AG10803 (cell line): ENCODE data around the gene RAET1L.
"Not testable (repeated sequence)": the region's sequence is repeated elsewhere in the genome, so short reads cannot be mapped to it uniquely, and the experiment has no call there.

Experiments used
- DNase-seq: peaks from one replicate; pipeline ENCODE4 v3.0.0; 2010; ENCODE audit warnings: low read depth
- H3K4me3 ChIP-seq: 2 replicates; pipeline ENCODE4 v1.5.1; 2011; ENCODE audit warnings: mild to moderate bottlenecking, low read length, control low read depth
- TF ChIP-seq, protein P1 (sequence below): conservative IDR thresholded peaks from 2 replicates; pipeline ENCODE4 v1.5.1; 2011; ENCODE audit warnings: mild to moderate bottlenecking, low read length, control low read depth, inconsistent platforms

RAET1L gene

GRCh38 chr6:150025201-150025917, at the start of gene RAET1L:
Gene RAET1L, minus strand, starts transcription at chr6:150025532. Its CDS starts 61 bp downstream, at chr6:150025471.
- TF ChIP-seq, protein P1, sequence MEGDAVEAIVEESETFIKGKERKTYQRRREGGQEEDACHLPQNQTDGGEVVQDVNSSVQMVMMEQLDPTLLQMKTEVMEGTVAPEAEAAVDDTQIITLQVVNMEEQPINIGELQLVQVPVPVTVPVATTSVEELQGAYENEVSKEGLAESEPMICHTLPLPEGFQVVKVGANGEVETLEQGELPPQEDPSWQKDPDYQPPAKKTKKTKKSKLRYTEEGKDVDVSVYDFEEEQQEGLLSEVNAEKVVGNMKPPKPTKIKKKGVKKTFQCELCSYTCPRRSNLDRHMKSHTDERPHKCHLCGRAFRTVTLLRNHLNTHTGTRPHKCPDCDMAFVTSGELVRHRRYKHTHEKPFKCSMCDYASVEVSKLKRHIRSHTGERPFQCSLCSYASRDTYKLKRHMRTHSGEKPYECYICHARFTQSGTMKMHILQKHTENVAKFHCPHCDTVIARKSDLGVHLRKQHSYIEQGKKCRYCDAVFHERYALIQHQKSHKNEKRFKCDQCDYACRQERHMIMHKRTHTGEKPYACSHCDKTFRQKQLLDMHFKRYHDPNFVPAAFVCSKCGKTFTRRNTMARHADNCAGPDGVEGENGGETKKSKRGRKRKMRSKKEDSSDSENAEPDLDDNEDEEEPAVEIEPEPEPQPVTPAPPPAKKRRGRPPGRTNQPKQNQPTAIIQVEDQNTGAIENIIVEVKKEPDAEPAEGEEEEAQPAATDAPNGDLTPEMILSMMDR: no peak

GRCh38 chr6:150075034-150075421, 49.7 kb upstream of the RAET1L start:
- DNase-seq: no peak
- TF ChIP-seq, protein P1: no peak

More at GRCh38 chr6:150025201-150025917, at the start of gene RAET1L:
- H3K4me3 ChIP-seq: peak within 1 kb of the TSS; percentile 43
- peak; percentile 56 for DNase-seq

DNA sequence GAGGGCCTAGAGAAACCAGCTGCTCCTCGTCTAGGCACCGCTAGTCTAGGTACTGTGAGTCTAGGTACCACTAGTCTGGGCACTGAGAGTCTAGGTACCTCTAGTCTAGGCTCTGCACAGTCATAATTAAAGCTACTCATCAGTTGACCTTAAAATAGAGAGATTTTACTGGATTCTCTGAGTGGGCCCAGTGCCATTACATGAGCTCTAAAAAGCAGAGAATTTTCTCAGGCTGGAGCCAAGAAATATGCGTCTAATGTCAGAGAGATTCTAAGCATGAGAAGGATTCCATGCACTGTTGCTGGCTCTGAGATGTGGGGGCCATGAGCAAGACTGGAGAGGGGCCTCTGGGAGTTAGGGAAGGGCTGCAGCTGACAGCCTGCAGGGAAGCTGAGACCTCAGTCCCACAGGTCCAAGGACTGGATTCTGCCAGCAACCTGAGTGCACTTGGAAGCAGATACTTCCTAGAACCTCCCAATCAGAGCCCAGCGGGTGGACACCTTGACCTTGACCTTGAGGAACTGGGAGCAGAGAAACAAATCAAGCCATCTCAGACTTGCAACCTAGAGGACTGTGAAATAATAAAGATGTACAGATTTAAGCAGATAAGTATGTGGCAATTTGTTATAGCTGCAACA, 49.2 kb upstream of the RAET1L start:
- DNase-seq, H3K4me3 ChIP-seq: not testable (repeated sequence)

More at GRCh38 chr6:150075034-150075421, 49.7 kb upstream of the RAET1L start:
- no peak overlapping the region for H3K4me3 ChIP-seq

GRCh38 chr6:150072201-150072600, 46.9 kb upstream of the RAET1L start:
- H3K4me3 ChIP-seq: no peak overlapping the region
- TF ChIP-seq, protein P1: no peak
- peak; percentile 39 for DNase-seq

GRCh38 chr6:150070236-150070818, 45.0 kb upstream of the RAET1L start:
- H3K4me3 ChIP-seq: no peak overlapping the region
- TF ChIP-seq, protein P1: no peak
- no peak for DNase-seq

DNA sequence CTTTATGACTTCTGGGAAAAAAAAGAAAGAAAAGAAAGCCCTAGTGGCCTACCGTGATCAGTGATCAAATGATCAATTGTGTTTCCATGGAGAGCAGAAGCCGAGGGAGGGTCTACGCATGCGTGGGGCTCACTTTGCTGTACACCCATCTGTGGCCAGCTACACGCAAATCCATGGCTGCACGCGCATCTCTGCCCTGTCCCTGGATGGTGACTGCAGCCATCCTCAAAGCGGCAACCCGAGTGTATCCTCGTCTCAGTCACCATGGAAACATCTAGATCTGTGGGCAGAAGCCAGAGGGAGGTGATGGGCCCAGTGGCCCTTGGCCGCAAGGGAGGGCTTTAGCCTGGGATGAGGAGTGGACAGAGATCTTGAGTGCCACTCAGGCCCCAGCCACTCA, 44.4 kb upstream of the RAET1L start:
- TF ChIP-seq, protein P1: no peak
- H3K4me3 ChIP-seq: no peak overlapping the region
- no peak for DNase-seq

DNA sequence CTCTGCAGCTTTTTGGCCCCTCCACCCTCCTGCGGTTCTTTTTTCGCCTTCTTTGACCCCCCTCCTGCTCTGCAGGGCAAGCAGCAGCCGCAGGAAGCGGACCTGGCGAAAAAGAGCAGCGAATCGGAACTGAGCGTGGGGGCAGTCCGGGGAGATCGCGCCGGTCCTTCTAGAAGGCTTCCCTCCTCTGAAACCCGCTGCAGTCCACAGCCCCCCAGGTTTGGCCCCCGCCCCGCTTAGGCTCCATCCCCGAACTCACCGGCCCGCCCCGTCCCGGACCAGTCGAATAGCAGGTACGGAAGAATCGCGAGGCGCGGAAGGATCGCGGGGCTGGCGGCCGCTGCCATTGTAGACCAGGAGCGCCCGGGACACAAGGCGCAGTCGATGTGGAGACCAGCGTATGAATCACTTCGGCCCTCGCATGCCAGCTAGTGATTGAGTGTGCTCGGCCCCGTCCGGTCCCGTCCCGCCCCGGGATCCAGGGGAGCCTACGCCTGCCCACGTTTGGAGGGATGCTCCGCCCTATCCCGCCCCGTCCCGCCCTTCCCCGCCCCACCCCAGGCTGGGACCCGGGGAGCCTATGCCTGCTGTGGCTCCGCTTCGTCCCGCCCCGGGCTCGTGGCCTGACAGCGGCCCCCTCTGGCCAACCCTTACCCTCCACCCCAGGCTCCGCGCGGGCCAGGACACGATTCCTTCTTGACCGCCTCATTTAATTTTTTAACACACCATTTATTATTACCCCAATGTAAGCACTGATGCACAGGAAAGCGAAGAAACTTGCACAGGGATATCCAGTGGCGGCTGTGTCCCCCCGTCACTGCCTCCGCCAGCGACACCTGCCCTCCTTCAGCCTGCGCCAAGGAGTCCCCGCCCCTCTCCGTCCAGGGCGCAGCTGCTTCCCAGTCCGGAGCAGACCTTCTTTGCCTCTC, 43.7 kb upstream of the RAET1L start, which contains the start of gene ULBP3:
Gene ULBP3, minus strand, starts transcription at position 402 of the 929 bp plus-strand sequence. Its CDS starts 55 bp downstream, at position 347.
- peak within 1 kb of the TSS; percentile 77 for H3K4me3 ChIP-seq
- peak; percentile 94 for DNase-seq
- TF ChIP-seq, protein P1: peak; percentile 52
